Measurements from ENCODE around the gene RPL13.

RPL13 gene

DNA sequence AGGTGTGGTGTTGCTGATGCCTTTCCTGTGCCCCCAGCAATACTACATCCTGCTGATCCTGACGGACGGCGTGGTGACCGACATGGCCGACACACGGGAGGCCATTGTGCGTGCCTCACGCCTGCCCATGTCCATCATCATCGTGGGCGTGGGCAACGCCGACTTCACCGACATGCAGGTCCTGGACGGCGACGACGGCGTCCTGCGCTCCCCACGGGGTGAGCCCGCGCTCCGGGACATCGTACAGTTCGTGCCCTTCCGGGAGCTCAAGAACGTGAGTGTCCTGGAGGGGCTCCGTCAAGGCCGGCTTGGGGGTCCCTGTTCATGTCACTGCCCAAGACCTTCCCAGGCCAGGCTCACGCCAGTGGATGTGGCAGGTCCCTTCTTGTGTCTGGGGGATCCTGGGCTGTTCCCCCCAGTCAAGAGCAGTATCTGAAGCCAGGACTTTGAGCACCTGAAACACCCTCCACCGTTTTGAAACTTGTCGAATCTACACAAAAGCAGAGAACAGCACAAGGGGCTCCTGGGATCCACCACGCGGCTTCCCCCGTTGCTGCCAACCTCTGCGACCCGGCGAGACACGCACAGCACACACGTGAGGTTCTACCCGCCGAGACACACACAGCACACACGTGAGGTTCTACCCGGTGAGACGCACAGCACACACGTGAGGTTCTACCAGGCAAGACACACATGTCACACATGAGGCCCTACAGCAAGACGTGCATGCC lies 35.0 kb downstream of the RPL13 start:
- DNase-seq: no peak
- H3K27ac ChIP-seq (ENCODE audit: low read length): no peak overlapping the region
- TF ChIP-seq EZH2phosphoT487 (IDR thresholded peaks at IDR 0.05; ENCODE audit: low read length) (no peak), EZH2 (optimal IDR thresholded peaks at IDR 0.05; ENCODE audit: low read depth, low read length) (no peak)
- TF ChIP-seq, protein P1, sequence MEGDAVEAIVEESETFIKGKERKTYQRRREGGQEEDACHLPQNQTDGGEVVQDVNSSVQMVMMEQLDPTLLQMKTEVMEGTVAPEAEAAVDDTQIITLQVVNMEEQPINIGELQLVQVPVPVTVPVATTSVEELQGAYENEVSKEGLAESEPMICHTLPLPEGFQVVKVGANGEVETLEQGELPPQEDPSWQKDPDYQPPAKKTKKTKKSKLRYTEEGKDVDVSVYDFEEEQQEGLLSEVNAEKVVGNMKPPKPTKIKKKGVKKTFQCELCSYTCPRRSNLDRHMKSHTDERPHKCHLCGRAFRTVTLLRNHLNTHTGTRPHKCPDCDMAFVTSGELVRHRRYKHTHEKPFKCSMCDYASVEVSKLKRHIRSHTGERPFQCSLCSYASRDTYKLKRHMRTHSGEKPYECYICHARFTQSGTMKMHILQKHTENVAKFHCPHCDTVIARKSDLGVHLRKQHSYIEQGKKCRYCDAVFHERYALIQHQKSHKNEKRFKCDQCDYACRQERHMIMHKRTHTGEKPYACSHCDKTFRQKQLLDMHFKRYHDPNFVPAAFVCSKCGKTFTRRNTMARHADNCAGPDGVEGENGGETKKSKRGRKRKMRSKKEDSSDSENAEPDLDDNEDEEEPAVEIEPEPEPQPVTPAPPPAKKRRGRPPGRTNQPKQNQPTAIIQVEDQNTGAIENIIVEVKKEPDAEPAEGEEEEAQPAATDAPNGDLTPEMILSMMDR (IDR thresholded peaks at IDR 0.05; ENCODE audit: low read length): no peak

DNA sequence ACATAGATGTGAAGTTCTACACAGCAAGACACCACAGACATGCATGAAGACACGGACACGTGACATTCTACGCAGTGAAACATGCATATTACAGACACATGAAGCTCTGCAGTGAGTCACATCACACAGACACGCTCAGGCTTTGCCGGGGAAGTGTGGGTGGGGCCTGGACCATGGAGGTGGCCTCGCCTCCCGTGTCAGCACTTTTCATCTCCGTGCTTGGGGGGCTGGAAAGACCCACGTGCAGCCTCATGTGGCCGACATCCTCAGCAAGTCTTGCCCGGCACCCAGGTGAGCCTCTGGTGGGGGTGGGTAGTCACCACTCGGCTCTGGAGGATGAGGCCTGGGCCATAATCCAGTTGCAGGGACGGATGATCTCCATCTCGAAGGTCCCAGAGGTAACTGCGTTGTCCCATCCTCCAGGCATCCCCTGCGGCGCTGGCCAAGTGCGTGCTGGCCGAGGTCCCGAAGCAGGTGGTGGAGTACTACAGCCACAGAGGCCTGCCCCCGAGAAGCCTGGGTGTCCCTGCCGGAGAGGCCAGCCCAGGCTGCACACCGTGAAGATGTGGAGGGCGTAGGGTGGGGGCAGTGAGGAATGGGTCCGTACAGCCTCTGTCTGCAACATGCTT lies 35.7 kb downstream of the RPL13 start:
- H3K4me2 ChIP-seq (ENCODE audit: low read depth, low read length): no peak overlapping the region
- no peaks in the 10 kb centered on the region for H3K4me1 ChIP-seq (ENCODE audit: low read length)
- H3K9me2 ChIP-seq (replicated peaks; ENCODE audit: insufficient read depth, low read length): no peaks in the 10 kb centered on the region
- H3F3A ChIP-seq (ENCODE audit: insufficient read depth, low read length): no peaks in the 10 kb centered on the region
- H3K27ac ChIP-seq (ENCODE audit: low read length): no peak overlapping the region
- no peaks in the 10 kb centered on the region for H3K9me3 ChIP-seq (replicated peaks; ENCODE audit: insufficient read depth, low read length)
- no peak for DNase-seq
- H3K4me3 ChIP-seq (ENCODE audit: low read length): no peak overlapping the region
- H4K20me1 ChIP-seq (ENCODE audit: insufficient read depth, low read length): no peaks in the 10 kb centered on the region
- H3K9ac ChIP-seq (ENCODE audit: low read length): no peak overlapping the region
- no peak overlapping the region for H2AFZ ChIP-seq (ENCODE audit: low read length)
- TF ChIP-seq EZH2phosphoT487 (IDR thresholded peaks at IDR 0.05; ENCODE audit: low read length) (no peak), EZH2 (optimal IDR thresholded peaks at IDR 0.05; ENCODE audit: low read depth, low read length) (no peak)
- TF ChIP-seq, protein P1 (IDR thresholded peaks at IDR 0.05; ENCODE audit: low read length): no peak
- no peaks in the 10 kb centered on the region for H3K79me2 ChIP-seq (ENCODE audit: low read length)
- no peaks in the 10 kb centered on the region for H3K27me3 ChIP-seq (replicated peaks; ENCODE audit: insufficient read depth, low read length)
- H3K36me3 ChIP-seq (replicated peaks; ENCODE audit: insufficient read depth, low read length): no peaks in the 10 kb centered on the region

More for the DNA sequence above, 35.0 kb downstream of the RPL13 start:
- Histone ChIP-seq H3K4me1 (ENCODE audit: low read length) (no peaks in the 10 kb centered on the region), H3F3A (ENCODE audit: insufficient read depth, low read length) (no peaks in the 10 kb centered on the region), H3K4me3 (ENCODE audit: low read length) (no peak overlapping the region), H4K20me1 (ENCODE audit: insufficient read depth, low read length) (no peaks in the 10 kb centered on the region), H3K36me3 (replicated peaks; ENCODE audit: insufficient read depth, low read length) (no peaks in the 10 kb centered on the region), H2AFZ (ENCODE audit: low read length) (no peak overlapping the region), H3K9ac (ENCODE audit: low read length) (no peak overlapping the region), H3K9me3 (replicated peaks; ENCODE audit: insufficient read depth, low read length) (no peaks in the 10 kb centered on the region), H3K79me2 (ENCODE audit: low read length) (no peaks in the 10 kb centered on the region), H3K27me3 (replicated peaks; ENCODE audit: insufficient read depth, low read length) (no peaks in the 10 kb centered on the region), H3K9me2 (replicated peaks; ENCODE audit: insufficient read depth, low read length) (no peaks in the 10 kb centered on the region), H3K4me2 (ENCODE audit: low read depth, low read length) (no peak overlapping the region)

DNA sequence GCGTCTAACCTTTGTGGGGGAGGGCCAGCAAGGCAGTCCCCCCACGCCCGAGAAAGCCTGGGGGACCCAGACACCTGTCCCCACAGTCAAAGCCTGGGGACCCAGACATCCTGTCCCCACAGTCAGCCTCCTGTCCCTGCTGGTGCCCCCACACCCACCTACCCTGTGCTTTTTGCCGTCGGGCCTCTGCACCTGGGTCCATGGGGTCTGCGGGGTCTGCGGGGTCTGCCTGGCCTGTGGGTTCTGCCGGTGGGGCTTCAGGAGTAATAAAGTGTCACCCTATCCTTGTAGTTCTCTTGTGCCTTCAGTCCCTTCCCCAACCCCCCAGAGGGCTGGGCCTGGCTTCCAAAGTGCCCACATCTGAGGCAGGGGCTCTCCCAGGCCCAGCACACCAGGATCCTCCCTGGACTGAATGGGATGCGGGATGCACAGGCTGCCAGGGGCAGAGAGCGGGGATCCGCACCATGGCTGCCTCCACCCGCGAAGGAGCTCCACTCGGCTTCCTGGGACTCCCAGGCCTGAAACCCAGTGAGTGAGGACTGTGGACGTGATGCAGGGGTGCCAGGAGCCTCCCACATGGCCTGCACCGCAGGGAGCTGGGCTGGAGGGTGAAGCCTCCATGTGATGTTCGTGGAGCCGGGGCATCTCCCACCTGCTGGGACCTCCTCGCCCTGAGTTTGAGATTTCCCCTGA lies 36.6 kb downstream of the RPL13 start:
- Histone ChIP-seq H3K27ac (ENCODE audit: low read length) (no peak overlapping the region), H3F3A (ENCODE audit: insufficient read depth, low read length) (no peaks in the 10 kb centered on the region), H4K20me1 (ENCODE audit: insufficient read depth, low read length) (no peaks in the 10 kb centered on the region), H3K9me3 (replicated peaks; ENCODE audit: insufficient read depth, low read length) (no peaks in the 10 kb centered on the region), H2AFZ (ENCODE audit: low read length) (no peak overlapping the region), H3K9me2 (replicated peaks; ENCODE audit: insufficient read depth, low read length) (no peaks in the 10 kb centered on the region), H3K9ac (ENCODE audit: low read length) (no peak overlapping the region), H3K27me3 (replicated peaks; ENCODE audit: insufficient read depth, low read length) (no peaks in the 10 kb centered on the region), H3K36me3 (replicated peaks; ENCODE audit: insufficient read depth, low read length) (no peaks in the 10 kb centered on the region), H3K79me2 (ENCODE audit: low read length) (no peaks in the 10 kb centered on the region), H3K4me3 (ENCODE audit: low read length) (no peak overlapping the region), H3K4me1 (ENCODE audit: low read length) (no peaks in the 10 kb centered on the region), H3K4me2 (ENCODE audit: low read depth, low read length) (no peak overlapping the region)
- no peak for DNase-seq
- TF ChIP-seq EZH2phosphoT487 (IDR thresholded peaks at IDR 0.05; ENCODE audit: low read length) (no peak), EZH2 (optimal IDR thresholded peaks at IDR 0.05; ENCODE audit: low read depth, low read length) (no peak)
- TF ChIP-seq, protein P1 (IDR thresholded peaks at IDR 0.05; ENCODE audit: low read length): no peak

All from MM.1S (cell line).